Measurements from ENCODE around the gene NOL6. TPM values are rescaled to one million over a fixed set of nuclear protein-coding genes. Genes with fewer than 3 reads are reported as not detected.
"Not testable (repeated sequence)": the region's sequence is repeated elsewhere in the genome, so short reads cannot be mapped to it uniquely, and the experiment has no call there.

Gene NOL6
- polyA plus RNA-seq, 1 donor, result 20.8 TPM

DNA sequence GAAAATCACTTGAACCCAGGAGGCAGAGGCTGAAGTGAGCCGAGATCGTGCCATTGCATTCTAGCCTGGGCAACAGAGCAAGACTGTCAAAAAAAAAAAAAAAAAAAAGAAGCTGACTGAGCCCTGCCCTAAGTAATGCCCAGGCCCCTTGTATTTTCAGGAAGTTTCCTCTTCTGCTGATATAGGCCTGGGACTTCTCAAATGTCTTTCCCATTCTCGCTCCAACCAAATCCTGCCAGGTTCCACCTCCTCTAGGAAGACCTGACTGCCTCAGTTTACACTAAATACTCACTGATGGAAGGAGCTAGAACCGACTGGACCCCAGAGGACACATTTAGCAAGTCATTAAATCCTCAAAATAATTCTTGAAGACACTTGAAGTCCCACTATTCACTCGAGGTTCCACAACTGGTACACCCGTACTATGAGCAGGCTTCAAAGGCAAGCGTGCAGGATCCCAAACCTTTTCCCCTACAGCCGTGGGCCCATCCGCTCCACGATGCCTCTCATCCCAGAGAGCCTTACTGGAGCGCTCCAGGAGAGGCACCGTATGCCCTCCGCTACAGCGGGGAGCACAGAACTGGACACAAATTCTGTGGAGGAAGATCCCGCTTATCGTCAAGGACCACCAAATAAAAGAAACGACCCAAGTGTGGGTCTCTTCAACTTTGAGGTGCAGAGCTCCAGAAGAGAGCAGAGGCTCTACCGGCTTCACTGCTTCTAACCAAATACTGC is 676 bp downstream of the NOL6 start:
- no peak for DNase-seq (ENCODE audit: low read depth)

DNA sequence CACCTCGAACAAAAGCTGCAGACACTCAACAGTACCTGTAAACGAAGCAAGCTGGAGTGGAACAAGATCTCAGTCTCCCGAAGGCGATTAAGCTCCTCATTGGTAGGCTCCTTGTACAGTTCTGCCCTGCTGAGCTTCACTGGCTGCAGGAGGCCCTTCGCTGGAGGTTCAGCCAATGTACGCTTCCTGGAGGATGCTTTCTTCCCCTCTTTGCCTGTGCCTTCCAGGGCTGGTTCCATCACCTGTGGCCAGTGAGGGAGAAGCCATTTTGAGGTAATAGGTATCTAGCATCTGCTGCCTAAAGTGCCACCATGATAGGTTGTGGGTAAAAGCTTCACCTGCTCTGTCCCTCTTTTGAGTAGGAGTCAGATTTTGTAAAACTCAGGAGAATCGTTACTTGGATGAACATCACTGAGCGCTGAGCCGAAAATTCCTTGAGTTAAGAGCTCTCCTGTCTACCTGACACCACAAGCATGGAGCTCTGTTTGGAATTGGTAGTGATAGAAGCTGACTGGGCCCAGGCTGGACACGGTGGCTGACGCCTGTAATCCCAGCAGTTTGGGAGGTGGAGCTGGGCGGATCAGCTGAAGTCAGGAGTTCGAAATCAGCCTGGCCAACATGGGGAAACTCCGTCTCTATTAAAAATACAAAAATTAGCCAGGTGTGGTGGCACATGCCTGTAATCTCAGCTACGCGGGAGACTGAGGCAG is 1.4 kb downstream of the NOL6 start:
- DNase-seq (ENCODE audit: low read depth), result no peak

DNA sequence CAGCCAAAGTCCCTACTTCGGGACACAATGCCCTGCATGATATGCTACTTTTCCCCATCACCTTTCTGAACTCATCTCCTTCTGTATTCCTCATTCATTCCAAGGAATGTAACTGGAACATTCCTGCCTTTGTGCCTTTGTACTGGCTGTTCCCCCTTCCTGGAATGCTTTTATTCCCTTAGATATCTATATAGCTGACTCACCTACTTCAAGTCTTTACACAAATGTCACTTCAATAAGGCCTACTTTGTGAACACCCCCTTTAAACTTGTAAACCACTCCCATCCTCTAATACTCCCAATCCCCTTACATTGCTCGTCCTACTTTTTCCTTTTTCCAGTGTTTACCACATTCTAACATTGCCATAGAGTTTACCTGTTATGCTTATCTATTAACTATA is 2.4 kb downstream of the NOL6 start:
- DNase-seq (ENCODE audit: low read depth), result no peak

DNA sequence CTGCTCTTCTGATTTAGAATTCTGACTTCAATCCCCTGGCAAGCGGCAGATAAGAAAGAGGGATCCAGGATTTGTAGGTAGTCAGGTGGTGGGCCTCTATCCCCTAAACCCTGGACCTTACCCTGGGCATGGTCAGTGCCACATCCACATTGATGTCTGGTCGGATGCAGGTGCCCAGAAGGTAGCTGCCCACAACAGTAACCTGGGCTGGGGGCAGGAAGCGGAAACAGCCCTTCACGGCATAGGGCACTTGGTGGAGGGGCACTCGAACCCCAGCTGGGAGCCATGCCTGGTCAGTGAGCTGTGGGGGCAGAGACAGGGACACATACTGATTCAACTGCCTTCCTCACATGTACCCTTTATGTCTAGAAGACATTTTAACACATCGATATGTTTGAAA is 3.8 kb downstream of the NOL6 start:
- no peak for DNase-seq (ENCODE audit: low read depth)

DNA sequence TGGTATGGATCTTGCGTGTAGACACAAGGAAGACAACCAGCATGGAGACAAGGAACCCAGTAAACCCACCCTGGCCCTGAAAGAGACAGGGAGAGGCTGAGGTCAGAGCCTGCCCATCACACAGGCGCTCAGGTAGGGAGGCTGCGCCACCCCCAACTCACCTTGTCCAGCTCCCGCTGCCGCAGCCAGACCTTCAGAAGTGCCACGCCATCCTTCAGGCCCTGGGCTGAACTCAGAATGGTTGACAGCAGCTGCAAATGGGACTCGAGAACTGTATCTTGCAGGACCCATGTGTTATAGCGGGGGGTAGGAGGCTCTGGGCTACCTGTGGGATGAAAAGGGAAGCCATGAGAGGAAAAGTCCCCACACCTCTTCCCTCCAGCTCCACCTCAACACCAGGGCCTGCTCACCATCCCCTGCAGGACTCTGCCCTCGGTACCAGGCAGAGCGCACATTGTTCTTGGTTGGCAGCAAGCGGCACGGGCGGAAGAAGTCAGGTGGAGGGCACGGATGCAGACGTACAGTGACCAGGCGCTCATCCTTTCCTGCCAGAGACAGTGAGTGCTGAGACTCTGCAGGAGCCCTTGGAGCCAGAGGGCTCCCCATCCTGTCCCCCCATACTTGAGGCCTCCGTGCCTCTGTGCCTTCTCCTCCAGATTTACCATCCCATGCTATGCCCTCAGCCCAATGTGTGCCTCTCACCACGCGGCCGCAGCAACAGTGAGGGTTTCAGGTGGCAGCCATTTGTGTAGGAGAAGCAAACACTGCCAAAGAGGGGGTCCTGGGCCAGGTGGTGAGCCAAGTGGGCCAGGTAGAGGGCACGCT is 4.7 kb downstream of the NOL6 start:
- no peak for DNase-seq (ENCODE audit: low read depth)

DNA sequence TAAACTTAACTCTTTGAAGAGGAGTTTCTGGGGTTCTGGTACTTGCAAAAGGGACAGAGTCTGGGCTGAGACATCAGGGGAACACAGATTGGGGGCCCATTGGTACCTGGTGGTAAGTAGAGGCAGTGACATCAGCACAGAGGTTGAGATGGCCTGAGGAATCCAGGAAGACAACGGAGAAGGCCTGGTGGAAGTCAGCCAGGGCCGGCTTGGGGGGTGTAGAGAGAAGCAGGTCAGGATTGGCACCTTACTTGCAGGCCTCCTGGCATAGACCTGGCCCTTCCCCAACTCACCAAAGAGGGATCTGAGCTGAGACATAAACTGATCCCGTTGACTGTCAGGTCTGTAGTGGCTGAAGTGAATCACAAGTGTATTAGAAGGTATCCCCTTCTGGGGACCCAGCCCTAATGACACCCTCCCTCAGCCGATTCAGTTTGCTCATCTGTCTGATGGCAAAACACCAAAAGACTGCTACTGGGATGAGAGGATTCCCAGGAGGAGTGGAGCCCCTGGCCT is 5.5 kb downstream of the NOL6 start:
- no peak for DNase-seq (ENCODE audit: low read depth)

DNA sequence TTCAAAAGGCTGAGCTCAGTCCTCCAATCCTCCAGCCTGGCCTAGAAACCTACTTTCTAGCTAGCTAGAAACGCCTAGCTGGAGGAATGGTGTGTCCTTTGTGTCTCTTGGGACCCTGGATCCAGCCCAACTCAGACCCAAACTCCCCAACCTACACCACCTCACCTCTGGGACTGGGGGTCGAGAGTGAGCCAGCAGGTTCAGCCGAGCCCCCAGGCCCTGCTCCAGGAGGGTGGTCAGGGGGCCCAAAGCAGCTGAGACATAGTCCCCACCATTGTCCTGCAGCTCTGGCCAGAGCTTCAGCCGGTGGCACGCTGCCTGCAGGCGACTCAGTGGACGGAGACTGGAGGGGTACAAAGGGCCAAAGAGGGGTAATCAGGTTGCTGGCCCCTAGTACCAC is 6.2 kb downstream of the NOL6 start:
- no peak for DNase-seq (ENCODE audit: low read depth)

DNA sequence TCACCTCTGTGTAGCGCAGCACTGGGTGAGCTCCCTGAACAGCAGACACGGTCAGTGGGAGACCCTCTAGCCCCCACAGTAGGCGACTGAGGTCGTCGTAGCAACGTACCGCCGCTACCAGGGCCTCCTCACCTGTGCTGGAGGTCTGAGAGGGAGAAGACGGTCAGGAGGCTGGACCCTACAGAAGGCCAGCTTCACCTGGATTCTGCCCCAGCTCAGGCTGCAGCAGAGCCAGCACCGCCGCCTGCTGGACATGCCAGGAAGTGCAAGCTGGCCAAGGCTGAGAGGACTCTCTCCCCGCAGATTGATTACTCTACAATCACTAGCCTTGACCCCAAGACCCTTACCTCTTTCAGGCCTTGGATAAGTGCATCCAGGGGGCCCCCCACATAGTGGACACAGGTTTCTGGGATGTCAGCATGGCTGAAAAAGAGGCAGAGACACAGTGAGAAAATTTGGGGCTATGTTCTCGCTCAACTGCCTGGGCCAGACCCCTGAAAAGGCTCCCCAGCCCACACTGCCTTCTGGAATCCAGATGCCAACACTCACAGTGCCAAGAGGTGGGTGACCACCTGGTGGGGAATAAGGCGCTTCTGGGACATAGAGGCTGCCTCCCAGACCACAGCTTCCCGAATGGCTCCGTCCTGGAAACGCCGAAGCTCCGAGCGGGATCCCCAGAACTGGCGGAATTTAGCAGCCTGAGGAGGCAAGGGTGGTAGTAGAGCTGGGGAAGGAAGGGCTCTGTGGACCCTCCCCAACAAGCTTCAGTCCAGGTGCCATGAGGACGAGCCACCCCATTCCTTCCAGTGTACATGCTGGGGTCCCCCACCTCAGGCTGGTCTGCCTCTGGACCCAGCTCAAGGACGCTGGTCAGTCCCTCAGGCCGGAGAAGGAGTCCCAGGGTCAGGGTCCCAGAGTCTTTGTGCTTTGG is 6.9 kb downstream of the NOL6 start:
- no peak for DNase-seq (ENCODE audit: low read depth)

DNA sequence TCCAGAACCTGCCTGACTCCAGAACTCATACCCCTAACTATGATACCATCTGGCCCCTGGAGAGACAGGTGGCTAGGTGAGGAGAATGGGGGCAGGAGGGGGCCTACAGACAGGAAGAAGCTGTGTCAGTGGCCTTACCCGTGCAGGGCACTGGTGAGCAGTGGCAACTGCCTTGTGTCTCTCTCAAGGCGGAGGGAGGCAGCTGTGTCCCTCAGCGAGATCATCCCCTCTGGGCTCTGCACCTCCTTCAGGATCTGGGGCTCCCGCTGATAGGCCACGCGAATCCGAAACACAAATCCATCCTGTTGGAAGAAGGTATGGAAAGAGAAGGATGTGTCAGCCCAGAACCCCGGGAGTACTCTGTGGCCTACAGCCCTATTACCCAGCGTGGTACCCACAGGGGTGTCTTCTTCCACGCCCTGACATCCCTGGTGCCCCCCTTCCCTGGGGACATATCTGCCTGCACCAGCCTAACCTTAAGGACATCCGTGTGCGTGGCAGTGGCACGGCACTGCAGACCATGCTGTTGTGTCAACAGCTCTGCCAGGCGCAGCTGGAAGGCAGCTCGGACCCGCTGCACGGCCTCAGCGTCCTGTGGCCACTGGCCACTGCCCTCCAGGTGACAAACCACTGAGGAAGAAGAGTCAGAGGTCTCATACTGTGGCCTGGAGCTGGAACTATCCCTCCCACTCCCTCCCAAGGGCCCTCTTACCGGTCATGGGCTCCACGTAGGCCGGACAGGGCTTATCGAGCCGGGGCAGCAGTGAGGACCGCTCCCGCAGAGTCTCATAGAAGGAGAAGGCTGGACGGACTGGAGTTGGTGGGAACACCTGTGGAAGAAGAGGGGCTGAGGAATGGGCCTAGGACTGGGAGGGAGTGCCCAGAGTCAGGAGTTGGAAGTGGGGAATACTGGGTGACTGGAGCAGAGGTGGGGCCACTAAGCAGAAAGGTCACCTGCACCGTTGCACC is 7.8 kb downstream of the NOL6 start:
- no peak for DNase-seq (ENCODE audit: low read depth)

DNA sequence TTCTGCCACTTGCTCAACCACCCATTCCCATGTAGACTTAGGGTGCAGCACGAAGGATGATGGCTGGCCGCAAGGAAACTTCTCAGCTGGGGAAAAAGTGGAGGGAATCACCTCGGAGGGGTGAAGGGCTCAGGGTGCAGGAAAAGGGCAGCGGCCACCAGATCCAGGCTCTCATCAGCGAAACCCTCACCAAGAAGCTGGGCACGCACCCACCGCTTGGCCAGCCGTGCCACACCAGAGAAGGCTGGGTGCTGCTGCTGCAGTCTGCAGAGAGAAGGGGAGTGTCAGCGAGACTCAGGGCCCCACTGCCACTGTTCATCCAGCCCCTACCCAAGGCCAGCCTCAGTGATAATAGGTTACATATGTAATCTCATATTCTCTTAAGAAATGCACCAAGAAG is 8.6 kb downstream of the NOL6 start:
- no peak for DNase-seq (ENCODE audit: low read depth)

DNA sequence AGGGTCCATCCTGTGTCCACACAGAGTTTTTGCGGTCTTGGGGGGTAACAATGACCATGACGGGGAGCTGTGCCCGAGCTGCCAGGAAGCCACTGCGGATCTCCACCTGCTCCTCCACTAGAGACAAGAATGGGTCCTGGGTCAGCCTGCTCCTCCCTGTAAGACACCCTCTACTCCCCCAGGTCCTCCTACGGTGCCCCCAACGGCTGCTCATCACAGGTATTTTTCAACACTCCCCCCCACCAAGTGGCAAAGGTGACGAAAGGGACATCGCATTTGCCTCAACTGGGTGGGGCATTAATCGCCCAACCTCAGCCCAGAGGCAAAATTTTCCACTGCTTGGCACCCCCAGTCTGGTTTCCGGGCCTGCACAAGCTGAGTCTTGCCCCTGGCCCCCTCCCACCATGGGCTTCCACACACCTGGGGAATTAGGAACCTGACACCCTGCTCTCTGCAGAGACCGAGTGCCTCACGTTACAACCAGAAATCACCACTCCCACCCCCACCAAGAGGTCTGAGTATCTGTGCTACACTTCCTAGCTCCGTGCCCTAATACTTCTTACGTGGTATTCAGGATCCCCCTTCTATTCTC is 9.6 kb downstream of the NOL6 start:
- DNase-seq (ENCODE audit: low read depth), result no peak

DNA sequence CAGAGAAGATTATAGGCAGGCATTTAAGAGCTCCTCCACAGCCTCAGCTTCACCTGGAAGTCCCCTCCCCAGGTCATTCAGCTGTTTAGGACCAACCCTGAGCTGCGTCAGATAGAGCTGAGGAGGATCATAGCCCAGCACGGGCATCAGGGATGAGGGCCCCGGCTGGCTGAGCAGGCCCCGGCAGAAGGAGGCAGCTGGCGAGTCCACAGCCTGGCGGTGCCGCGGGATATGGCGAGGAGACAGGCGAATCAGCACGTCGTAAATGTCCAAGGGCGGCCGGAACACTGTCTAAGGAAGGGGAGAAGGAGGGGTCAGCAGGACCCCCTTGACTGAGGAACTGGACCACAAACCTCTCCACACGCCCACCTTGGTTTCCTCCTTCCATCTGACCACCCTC is 10.6 kb downstream of the NOL6 start:
- DNase-seq (ENCODE audit: low read depth), result no peak

DNA sequence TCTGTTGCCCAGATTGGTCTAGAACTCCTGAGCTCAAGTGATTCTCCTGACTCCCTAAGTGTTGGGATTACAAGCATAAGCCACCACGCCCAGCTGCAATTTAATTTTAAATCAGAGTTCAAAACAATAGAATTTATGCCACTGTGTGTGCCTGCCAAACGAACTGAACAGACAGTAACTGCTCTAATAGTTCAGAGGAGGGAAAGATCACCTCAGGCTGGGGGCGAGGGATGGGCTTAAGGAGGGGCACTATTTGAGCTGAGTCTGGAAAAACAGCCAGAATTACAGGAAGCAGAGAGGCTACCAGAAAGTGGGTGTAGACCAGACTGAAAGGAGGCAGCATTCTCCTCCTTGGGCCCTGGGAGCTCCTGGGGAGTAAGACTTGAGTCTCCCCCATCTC is 12.2 kb downstream of the NOL6 start:
- no peak for DNase-seq (ENCODE audit: low read depth)

DNA sequence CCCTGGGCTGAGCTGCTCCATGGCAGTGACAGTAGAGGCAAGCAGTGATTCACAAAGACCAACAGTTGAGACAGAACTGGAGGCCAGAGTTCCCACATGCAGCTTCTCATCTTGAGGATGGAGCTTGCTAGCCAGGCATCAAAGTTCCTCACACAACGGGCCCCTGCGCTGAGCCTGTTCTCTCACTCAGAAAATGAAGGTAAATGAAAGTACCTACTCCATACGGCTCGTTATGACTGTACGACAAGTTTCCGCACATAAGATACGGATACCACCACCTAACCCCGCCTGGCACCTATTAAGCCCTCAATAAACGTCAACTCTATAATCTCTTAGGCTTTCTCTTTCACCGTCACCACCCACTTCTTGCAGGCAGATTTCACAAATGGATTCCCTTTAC is 12.9 kb downstream of the NOL6 start:
- DNase-seq (ENCODE audit: low read depth), result no peak

DNA sequence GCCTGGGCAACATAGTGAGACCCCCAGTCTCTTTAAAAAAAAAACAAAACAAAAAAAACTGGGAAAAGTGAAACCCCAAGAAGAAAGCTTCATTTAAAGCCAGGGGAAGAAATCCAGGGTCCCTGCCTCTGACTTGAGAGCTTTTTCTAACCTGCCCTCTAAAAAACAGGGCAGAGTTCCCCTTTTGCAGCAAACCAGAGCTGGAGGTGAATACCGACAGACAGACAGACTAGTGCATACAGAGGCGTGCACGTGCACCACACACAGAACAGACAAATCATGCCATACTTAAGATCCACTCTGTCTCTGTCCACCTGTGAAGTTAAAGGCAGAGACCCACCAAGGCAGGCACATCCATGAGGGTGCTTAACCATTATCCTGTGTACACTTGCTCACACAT is 14.6 kb downstream of the NOL6 start:
- DNase-seq (ENCODE audit: low read depth), result no peak

DNA sequence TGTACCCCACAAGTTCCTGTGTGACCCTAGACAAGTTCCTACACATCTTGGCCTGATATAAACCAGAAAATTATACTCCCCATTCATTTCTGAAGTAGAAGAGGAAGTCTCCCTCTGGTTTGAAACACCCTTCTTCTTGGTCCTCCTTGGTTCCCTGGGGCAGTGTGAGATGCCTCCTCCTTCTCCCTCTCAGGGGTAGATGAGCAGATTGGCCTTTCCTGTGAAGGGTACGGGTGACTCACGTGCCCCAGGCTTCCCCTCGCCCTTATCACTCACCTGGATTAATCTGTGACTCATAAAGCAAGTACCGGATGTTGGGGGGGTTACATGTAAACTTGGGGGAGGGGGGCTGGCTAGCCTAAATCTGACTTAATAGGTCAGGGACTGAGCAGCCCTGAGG is 15.3 kb downstream of the NOL6 start:
- no peak for DNase-seq (ENCODE audit: low read depth)

DNA sequence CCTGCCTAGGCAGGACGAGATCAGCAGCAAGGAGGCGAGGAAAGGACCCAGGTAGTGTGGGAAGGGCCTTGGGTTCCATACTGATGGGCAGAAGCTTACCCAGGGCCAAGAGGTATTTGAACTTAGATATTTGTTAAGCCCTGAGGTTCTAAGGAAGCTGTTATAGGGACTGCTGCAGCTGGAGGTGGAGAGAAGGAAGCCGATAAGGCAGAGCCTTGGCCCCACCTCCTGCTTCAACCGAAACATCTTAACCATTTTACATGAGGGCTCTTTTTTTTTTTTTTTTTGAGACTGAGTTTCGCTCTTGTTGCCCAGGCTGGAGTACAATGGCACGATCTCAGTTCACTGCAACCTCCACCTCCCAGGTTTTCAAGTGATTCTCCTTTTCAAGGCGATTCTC is 17.8 kb downstream of the NOL6 start:
- no peak for DNase-seq (ENCODE audit: low read depth)

DNA sequence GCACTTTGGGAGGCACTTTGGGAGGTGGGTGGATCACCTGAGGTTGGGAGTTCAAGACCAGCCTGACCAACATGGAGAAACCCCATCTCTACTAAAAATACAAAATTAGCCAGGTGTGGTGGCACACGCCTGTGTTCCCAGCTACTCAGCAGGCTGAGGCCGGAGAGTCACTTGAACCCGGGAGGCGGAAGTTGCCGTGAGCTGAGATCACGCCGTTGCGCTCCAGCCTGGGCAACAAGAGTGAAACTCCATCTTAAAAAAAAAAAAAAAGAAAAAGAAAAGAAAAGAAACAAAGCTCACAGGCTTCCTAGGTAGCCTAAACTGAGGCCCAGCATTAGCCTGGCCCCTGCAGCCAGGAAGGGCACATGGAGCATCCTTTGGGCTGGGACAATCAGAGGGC is 18.3 kb downstream of the NOL6 start:
- not testable (repeated sequence) for DNase-seq (ENCODE audit: low read depth)

DNA sequence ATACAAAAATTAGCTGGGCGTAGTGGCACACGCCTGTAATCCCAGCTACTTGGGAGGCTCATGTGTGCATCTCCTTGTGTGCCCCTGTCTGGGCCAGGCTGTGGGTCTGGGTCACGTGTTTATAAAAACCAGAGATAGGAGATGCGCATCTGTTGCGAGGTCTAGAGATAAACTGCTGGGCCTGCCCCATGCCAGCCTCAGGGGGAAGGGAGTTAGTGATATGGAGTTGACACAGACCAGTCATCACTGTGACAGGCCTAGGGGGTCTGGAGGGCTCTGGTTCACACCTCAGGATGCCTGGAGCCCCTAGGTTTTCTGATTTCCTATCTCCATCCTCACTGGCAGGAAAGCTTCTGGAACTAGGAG is 19.1 kb downstream of the NOL6 start:
- not testable (repeated sequence) for DNase-seq (ENCODE audit: low read depth)

All from forelimb muscle (tissue), 1 donor.